C4-2B (cell line): ENCODE measurements around the gene COX6B2.

Experiments used
- CTCF ChIP-seq: fragments of 450-650 bp; conservative IDR thresholded peaks from 2 replicates; pipeline ENCODE4 v1.5.1; 2017; ENCODE audit warnings: mild to moderate bottlenecking
- ZFX ChIP-seq: fragments of 450-650 bp; IDR thresholded peaks from 2 replicates; pipeline ENCODE4 v1.6.1; 2017

- TF ChIP-seq CTCF (no peak), ZFX (no peak)
Observed at GRCh38 chr19:55391191-55391670, 36.7 kb upstream of the COX6B2 start.
